Panc1 (cell line): ENCODE measurements around the gene PET117.

Experiments used
- CTCF ChIP-seq: fragments of 450-650 bp; IDR thresholded peaks from 2 replicates; pipeline ENCODE4 v1.5.1; 2017; ENCODE audit warnings: mild to moderate bottlenecking
- POLR2AphosphoS5 ChIP-seq: IDR thresholded peaks from 2 replicates; pipeline ENCODE4 v1.6.1; 2012; ENCODE audit warnings: mild to moderate bottlenecking, low read depth, low read length, moderate library complexity
- TF ChIP-seq, protein P1 (sequence below), 2 experiments: IDR thresholded peaks; 2 replicates each; pipeline ENCODE4 v1.6.1; 2011 to 2012; ENCODE audit warnings: low read depth in 2 of 2, control low read depth in 1 of 2, low read length in 1 of 2, mild to moderate bottlenecking in 1 of 2, moderate library complexity in 1 of 2; ENCODE audit not compliant: insufficient read depth in 1 of 2

DNA sequence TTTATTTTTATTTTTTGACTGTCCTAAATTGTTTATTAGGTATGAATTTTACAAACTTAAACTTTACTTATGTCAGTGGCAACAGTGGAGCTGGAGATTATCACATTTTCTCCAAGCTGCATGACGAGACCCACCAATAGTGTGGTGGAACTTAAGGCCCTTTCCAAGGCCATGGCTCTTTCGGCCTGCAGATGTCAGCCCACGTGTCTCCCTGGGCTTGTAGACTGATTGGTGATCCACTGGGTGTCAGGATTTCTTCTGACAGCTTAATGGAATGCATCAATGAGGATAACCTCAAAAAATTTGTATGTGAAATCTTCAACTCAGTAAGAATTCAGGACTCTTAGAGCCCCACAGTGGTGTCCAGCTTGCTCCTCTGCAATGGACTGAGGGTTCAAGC lies 47.6 kb upstream of the PET117 start:
- TF ChIP-seq POLR2AphosphoS5, result no peak
- TF ChIP-seq CTCF, result no peak
- TF ChIP-seq, protein P1, sequence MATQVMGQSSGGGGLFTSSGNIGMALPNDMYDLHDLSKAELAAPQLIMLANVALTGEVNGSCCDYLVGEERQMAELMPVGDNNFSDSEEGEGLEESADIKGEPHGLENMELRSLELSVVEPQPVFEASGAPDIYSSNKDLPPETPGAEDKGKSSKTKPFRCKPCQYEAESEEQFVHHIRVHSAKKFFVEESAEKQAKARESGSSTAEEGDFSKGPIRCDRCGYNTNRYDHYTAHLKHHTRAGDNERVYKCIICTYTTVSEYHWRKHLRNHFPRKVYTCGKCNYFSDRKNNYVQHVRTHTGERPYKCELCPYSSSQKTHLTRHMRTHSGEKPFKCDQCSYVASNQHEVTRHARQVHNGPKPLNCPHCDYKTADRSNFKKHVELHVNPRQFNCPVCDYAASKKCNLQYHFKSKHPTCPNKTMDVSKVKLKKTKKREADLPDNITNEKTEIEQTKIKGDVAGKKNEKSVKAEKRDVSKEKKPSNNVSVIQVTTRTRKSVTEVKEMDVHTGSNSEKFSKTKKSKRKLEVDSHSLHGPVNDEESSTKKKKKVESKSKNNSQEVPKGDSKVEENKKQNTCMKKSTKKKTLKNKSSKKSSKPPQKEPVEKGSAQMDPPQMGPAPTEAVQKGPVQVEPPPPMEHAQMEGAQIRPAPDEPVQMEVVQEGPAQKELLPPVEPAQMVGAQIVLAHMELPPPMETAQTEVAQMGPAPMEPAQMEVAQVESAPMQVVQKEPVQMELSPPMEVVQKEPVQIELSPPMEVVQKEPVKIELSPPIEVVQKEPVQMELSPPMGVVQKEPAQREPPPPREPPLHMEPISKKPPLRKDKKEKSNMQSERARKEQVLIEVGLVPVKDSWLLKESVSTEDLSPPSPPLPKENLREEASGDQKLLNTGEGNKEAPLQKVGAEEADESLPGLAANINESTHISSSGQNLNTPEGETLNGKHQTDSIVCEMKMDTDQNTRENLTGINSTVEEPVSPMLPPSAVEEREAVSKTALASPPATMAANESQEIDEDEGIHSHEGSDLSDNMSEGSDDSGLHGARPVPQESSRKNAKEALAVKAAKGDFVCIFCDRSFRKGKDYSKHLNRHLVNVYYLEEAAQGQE (IDR thresholded peaks at IDR 0.05; ENCODE audit: insufficient read depth in 1 of 2, low read depth in 2 of 2, low read length in 1 of 2), result no peak
